ENCODE data around the gene RNF4.

DNA sequence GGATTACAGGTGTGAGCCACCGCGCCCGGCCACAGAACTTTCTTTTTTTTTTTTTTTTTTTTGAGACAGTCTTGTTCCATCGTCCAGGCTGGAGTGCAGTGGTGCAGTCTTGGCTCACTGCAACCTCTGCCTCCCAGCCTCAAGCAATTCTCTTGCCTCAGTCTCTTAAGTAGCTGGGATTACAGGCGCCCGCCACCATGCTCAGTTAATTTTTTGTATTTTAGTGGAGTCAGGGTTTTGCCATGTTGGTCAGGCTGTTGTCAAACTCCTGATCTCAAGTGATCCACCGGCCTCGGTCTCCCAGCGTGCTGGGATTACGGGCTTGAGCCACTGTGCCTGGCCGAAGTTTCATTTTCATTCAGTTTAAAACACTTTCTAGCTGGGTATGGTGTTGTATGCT lies 83.9 kb downstream of the RNF4 start:
- TF ChIP-seq, protein P1, sequence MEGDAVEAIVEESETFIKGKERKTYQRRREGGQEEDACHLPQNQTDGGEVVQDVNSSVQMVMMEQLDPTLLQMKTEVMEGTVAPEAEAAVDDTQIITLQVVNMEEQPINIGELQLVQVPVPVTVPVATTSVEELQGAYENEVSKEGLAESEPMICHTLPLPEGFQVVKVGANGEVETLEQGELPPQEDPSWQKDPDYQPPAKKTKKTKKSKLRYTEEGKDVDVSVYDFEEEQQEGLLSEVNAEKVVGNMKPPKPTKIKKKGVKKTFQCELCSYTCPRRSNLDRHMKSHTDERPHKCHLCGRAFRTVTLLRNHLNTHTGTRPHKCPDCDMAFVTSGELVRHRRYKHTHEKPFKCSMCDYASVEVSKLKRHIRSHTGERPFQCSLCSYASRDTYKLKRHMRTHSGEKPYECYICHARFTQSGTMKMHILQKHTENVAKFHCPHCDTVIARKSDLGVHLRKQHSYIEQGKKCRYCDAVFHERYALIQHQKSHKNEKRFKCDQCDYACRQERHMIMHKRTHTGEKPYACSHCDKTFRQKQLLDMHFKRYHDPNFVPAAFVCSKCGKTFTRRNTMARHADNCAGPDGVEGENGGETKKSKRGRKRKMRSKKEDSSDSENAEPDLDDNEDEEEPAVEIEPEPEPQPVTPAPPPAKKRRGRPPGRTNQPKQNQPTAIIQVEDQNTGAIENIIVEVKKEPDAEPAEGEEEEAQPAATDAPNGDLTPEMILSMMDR (IDR thresholded peaks at IDR 0.05) = no peak
- no peak for TF ChIP-seq POLR2A (IDR thresholded peaks at IDR 0.05)

Data from uterus (tissue), 2 donors.